HL-60 (cell line): ENCODE data around the gene BABAM2.

Experiments
- GABPA ChIP-seq: IDR thresholded peaks from 2 replicates; pipeline ENCODE4 v1.6.1; 2012; ENCODE audit warnings: low read depth
- POLR2AphosphoS5 ChIP-seq: IDR thresholded peaks from 2 replicates; pipeline ENCODE4 v1.6.1; 2012; ENCODE audit warnings: low read depth
- SPI1 ChIP-seq: IDR thresholded peaks from 2 replicates; pipeline ENCODE4 v1.6.1; 2012; ENCODE audit warnings: low read depth, mild to moderate bottlenecking, borderline replicate concordance
- TF ChIP-seq, protein P1 (sequence below): IDR thresholded peaks from one replicate; pipeline ENCODE4 v1.5.1; 2011; ENCODE audit warnings: low read length, control low read depth, inconsistent platforms; ENCODE audit not compliant: insufficient read depth

DNA sequence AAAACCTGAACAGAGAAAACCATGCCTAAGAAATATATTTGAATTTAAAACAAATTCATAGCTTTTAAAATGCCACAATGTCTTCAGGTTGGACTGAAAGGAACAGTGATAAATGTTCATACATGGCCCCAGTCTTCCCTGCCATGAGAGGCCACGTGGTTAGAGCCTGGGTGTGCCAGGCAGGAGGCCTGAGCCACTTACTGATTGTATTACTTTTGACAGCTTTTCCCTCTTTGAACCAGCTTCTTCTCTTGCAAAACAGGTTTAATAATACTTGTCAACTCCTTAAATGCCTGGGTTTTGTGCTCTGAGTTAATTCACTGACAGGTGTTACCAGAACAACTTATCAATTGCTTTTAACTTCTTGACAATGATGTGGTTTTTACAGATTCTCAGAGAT is 27.4 kb upstream of the BABAM2 start:
- TF ChIP-seq, protein P1, sequence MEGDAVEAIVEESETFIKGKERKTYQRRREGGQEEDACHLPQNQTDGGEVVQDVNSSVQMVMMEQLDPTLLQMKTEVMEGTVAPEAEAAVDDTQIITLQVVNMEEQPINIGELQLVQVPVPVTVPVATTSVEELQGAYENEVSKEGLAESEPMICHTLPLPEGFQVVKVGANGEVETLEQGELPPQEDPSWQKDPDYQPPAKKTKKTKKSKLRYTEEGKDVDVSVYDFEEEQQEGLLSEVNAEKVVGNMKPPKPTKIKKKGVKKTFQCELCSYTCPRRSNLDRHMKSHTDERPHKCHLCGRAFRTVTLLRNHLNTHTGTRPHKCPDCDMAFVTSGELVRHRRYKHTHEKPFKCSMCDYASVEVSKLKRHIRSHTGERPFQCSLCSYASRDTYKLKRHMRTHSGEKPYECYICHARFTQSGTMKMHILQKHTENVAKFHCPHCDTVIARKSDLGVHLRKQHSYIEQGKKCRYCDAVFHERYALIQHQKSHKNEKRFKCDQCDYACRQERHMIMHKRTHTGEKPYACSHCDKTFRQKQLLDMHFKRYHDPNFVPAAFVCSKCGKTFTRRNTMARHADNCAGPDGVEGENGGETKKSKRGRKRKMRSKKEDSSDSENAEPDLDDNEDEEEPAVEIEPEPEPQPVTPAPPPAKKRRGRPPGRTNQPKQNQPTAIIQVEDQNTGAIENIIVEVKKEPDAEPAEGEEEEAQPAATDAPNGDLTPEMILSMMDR, result no peak
- no peak for TF ChIP-seq SPI1
- TF ChIP-seq POLR2AphosphoS5, result no peak
- TF ChIP-seq GABPA, result no peak
